NT2/D1 (cell line): ENCODE measurements around the gene ANAPC7.

Experiments
- SUZ12 ChIP-seq: IDR thresholded peaks from 2 replicates; pipeline ENCODE4 v1.6.1; 2011; ENCODE audit not compliant: insufficient read length, insufficient read depth; ENCODE audit errors: extremely low read depth
- ZNF274 ChIP-seq: IDR thresholded peaks from 2 replicates; pipeline ENCODE4 v1.6.1; 2011; ENCODE audit warnings: mild to moderate bottlenecking, low read depth, low read length

GRCh38 chr12:110370732-110371231 lies 32.7 kb downstream of the ANAPC7 start:
- TF ChIP-seq ZNF274 (no peak), SUZ12 (no peak)
